K562 (cell line): ENCODE data around the gene NTF4. TPM values are rescaled to one million over a fixed set of nuclear protein-coding genes. Genes with fewer than 3 reads are reported as not detected.

Experiments used
- ARID1B ChIP-seq: fragments of 450-650 bp; IDR thresholded peaks from 2 replicates; pipeline ENCODE4 v1.6.1; 2016; ENCODE audit warnings: antibody characterized with exemption, mild to moderate bottlenecking, inconsistent platforms
- CEBPB ChIP-seq: fragments of 450-650 bp; IDR thresholded peaks from 2 replicates; pipeline ENCODE4 v1.6.1; 2016; ENCODE audit warnings: missing genetic modification characterization, missing compliant biosample characterization
- ETS2 ChIP-seq: IDR thresholded peaks from 2 replicates; pipeline ENCODE4 v1.6.1; 2016; ENCODE audit warnings: borderline replicate concordance, missing genetic modification characterization, mild to moderate bottlenecking, moderate library complexity, missing compliant biosample characterization; ENCODE audit not compliant: poor library complexity, severe bottlenecking
- ETV6 ChIP-seq, 3 experiments: fragments of 150-350 bp in 1 of 3; sonication (generic) in 1 of 3; formaldehyde crosslinking in 1 of 3; IDR thresholded peaks; 2 replicates each; pipeline versions ENCODE4 v1.6.1 to v1.8.0; 2014 to 2022; ENCODE audit warnings: borderline replicate concordance in 2 of 3, low read depth in 2 of 3, antibody characterized with exemption in 1 of 3, low read length in 1 of 3, mild to moderate bottlenecking in 1 of 3, missing genetic modification reagents in 1 of 3
- KAT2B ChIP-seq: IDR thresholded peaks from one replicate; pipeline ENCODE4 v1.6.1; 2012; ENCODE audit warnings: low read depth, mild to moderate bottlenecking, control low read depth, inconsistent platforms, low read length, moderate library complexity
- MAFK ChIP-seq: IDR thresholded peaks from 2 replicates; pipeline ENCODE4 v1.6.1; 2011; ENCODE audit warnings: low read length, improper control_type of control experiment
- MCM7 ChIP-seq, 2 experiments: fragments of 450-650 bp; IDR thresholded peaks; 2 replicates each; pipeline ENCODE4 v1.6.1; 2016 to 2018
- RAD51 ChIP-seq: fragments of 450-650 bp; IDR thresholded peaks from 2 replicates; pipeline ENCODE4 v1.7.1; 2016; ENCODE audit warnings: low read depth, mild to moderate bottlenecking, borderline replicate concordance
- RBM14 ChIP-seq: fragments of 200-400 bp; formaldehyde crosslinking; IDR thresholded peaks from 2 replicates; pipeline ENCODE4 v1.6.1; 2018; ENCODE audit warnings: low read depth, mild to moderate bottlenecking, low read length, moderate library complexity, borderline replicate concordance; ENCODE audit not compliant: insufficient read depth
- RBM25 ChIP-seq: fragments of 200-400 bp; formaldehyde crosslinking; IDR thresholded peaks from 2 replicates; pipeline ENCODE4 v1.6.1; 2018; ENCODE audit warnings: low read length, low read depth, moderate library complexity; ENCODE audit not compliant: severe bottlenecking
- SNAPC5 ChIP-seq: fragments of 250-450 bp; sonication (Bioruptor Pico); IDR thresholded peaks from 2 replicates; pipeline ENCODE4 v1.8.0; 2021; ENCODE audit warnings: moderate library complexity, mild to moderate bottlenecking, inconsistent platforms
- STAG1 ChIP-seq: sonication (generic); formaldehyde crosslinking; IDR thresholded peaks from 2 replicates; pipeline ENCODE4 v1.5.0; 2020; ENCODE audit warnings: missing genetic modification reagents, borderline replicate concordance
- TCFL5 ChIP-seq: fragments of 250-450 bp; sonication (Bioruptor Pico); conservative IDR thresholded peaks from 2 replicates; pipeline ENCODE4 v1.6.1; 2021; ENCODE audit warnings: mild to moderate bottlenecking, moderate library complexity, matching md5 sums
- TFAP4 ChIP-seq: sonication (generic); formaldehyde crosslinking; IDR thresholded peaks from 2 replicates; pipeline ENCODE4 v1.8.0; 2022; ENCODE audit warnings: missing genetic modification reagents, mild to moderate bottlenecking, moderate library complexity, borderline replicate concordance
- THRB ChIP-seq: fragments of 450-650 bp; formaldehyde crosslinking; conservative IDR thresholded peaks from 2 replicates; pipeline ENCODE4 v1.4.0; 2022; ENCODE audit warnings: mild to moderate bottlenecking, missing genetic modification characterization
- ZBTB11 ChIP-seq, 3 experiments: fragments of 200-800 bp in 1 of 3; fragments of 250-450 bp in 1 of 3; fragments of 450-650 bp in 1 of 3; sonication (Bioruptor Pico) in 1 of 3; sonication (Bioruptor generic) in 1 of 3; formaldehyde crosslinking in 1 of 3; IDR thresholded peaks; 2 replicates each; pipeline versions ENCODE4 v1.6.1 to v1.8.0; 2016 to 2022; ENCODE audit warnings: mild to moderate bottlenecking in 2 of 3, missing genetic modification characterization in 2 of 3, missing compliant biosample characterization in 1 of 3, moderate library complexity in 1 of 3
- ZC3H4 ChIP-seq: sonication (generic); formaldehyde crosslinking; IDR thresholded peaks from 2 replicates; pipeline ENCODE4 v1.9.0; 2021; ENCODE audit warnings: missing genetic modification reagents, borderline replicate concordance
- ZNF311 ChIP-seq: fragments of 250-450 bp; sonication (Bioruptor Pico); IDR thresholded peaks from 2 replicates; pipeline ENCODE4 v1.4.0; 2020; ENCODE audit warnings: mild to moderate bottlenecking, moderate library complexity
- ZNF324 ChIP-seq: fragments of 250-450 bp; sonication (Bioruptor Pico); IDR thresholded peaks from 2 replicates; pipeline ENCODE4 v1.4.0; 2020; ENCODE audit warnings: mild to moderate bottlenecking
- ZNF76 ChIP-seq: fragments of 250-450 bp; sonication (Bioruptor Pico); IDR thresholded peaks from 2 replicates; pipeline ENCODE4 v1.4.0; 2020; ENCODE audit warnings: mild to moderate bottlenecking, moderate library complexity, borderline replicate concordance
- polyA plus RNA-seq, 8 experiments: library from polyadenylated mRNA; depleted of rRNA in 4 of 8; stranded (reverse) in 5 of 8; unstranded in 3 of 8; fragments of >200 nt; fragmentation: Nextera tagmentation in 2 of 8; fragmentation: Illumina TruSeq in 1 of 8; extraction: Ambion mirVana in 2 of 8; extraction: Trizol in 1 of 8; gene quantifications; 2 replicates each; pipeline versions ENCODE4 v1.2.1 to v1.2.3, GENCODE V29; 2011 to 2014; ENCODE audit warnings: inconsistent platforms in 1 of 8, missing spikeins in 1 of 8
- total RNA-seq, 7 experiments: library from RNA; depleted of rRNA in 6 of 7; stranded (reverse); fragments of >200 nt in 6 of 7; fragmentation: Illumina TruSeq in 2 of 7; extraction: Trizol in 2 of 7; gene quantifications; 2 replicates each; pipeline versions ENCODE4 v1.2.1 to v1.2.3, GENCODE V29; 2011 to 2021; ENCODE audit warnings: low replicate concordance in 1 of 7
- TF ChIP-seq, protein P1 (sequence below): fragments of 450-650 bp; formaldehyde crosslinking; IDR thresholded peaks from 2 replicates; pipeline ENCODE4 v1.4.0; 2020; ENCODE audit warnings: mild to moderate bottlenecking, moderate library complexity

Gene NTF4
- total and polyA plus RNA-seq, 9 of the 15 experiments (the other 6 are each of a cell fraction or from before 2014, with no cell fraction given): not detected

GRCh38 chr19:49081273-49081672 is 16.7 kb upstream of the NTF4 start (continued):
- no peak for TF ChIP-seq ZBTB11 (CRISPR knock-in tag; IDR thresholded peaks at IDR 0.05)
- no peak for TF ChIP-seq ZNF76 (CRISPR knock-in tag)
- TF ChIP-seq RAD51: no peak
- no peak for TF ChIP-seq ZNF311 (CRISPR knock-in tag)
- TF ChIP-seq ARID1B: peak; percentile 30; the same call in 1 of the 2 replicates
- TF ChIP-seq SNAPC5 (CRISPR knock-in tag): no peak
- no peak for TF ChIP-seq THRB (CRISPR knock-in tag)
- TF ChIP-seq TCFL5 (CRISPR knock-in tag): no peak
- TF ChIP-seq STAG1 (CRISPR knock-in tag): no peak
- no peak for TF ChIP-seq RBM14
- no peak for TF ChIP-seq KAT2B
- no peak for TF ChIP-seq TFAP4 (CRISPR knock-in tag)
- TF ChIP-seq, protein P1, sequence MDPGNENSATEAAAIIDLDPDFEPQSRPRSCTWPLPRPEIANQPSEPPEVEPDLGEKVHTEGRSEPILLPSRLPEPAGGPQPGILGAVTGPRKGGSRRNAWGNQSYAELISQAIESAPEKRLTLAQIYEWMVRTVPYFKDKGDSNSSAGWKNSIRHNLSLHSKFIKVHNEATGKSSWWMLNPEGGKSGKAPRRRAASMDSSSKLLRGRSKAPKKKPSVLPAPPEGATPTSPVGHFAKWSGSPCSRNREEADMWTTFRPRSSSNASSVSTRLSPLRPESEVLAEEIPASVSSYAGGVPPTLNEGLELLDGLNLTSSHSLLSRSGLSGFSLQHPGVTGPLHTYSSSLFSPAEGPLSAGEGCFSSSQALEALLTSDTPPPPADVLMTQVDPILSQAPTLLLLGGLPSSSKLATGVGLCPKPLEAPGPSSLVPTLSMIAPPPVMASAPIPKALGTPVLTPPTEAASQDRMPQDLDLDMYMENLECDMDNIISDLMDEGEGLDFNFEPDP (CRISPR knock-in tag): no peak
- no peak for TF ChIP-seq ETV6 (IDR thresholded peaks at IDR 0.05; ENCODE audit: borderline replicate concordance in 1 of 2, low read depth in 2 of 2, low read length in 1 of 2)
- no peak for TF ChIP-seq ETV6 (CRISPR knock-in tag; IDR thresholded peaks at IDR 0.05; ENCODE audit: borderline replicate concordance)
- 0 out of 2 replicates have a peak, but pooled peaks have one; percentile 34 for TF ChIP-seq CEBPB (tag)
- no peak for TF ChIP-seq ZC3H4
- TF ChIP-seq RBM25: no peak
- no peak for TF ChIP-seq ETS2 (tag)
- TF ChIP-seq MAFK: no peak
- TF ChIP-seq ZNF324 (CRISPR knock-in tag): peak; percentile 41; the same call in 1 of the 2 replicates
- TF ChIP-seq MCM7 (IDR thresholded peaks at IDR 0.05): no peak
